ENCODE data around the gene TNFAIP6.

DNA sequence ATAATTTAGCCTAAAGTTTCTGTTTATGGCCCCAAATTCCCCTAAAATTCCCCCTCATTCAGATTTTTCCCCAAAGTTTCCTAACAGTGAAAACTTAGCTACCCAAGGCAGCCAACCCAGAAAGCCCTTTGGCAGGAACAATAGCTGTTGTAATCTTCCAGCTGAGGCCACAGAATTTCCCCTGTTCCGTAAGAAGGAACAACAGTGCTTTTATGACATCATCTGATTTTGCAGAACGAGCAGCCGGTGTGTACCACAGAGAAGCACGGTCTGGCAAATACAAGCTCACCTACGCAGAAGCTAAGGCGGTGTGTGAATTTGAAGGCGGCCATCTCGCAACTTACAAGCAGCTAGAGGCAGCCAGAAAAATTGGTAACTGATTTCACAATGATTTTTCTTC lies 6.3 kb downstream of the TNFAIP6 start:
- TF ChIP-seq CTCF (conservative IDR thresholded peaks at IDR 0.05 in 1 of 2, IDR thresholded peaks at IDR 0.05 in 1 of 2; ENCODE audit: low read depth in 1 of 2, low read length in 2 of 2) (no peak), EZH2 (IDR thresholded peaks at IDR 0.05; ENCODE audit: low read length, missing control alignments) (no peak)
